NCI-H2227 treated with DMSO at 0.1 percent for 48 hours (cell line): ENCODE results near the gene ADAM11.

Experiments
- DNase-seq: peaks from one replicate; lab custom pipeline; 2025; lab: John Stamatoyannopoulos, UW

Gene ADAM11

DNA sequence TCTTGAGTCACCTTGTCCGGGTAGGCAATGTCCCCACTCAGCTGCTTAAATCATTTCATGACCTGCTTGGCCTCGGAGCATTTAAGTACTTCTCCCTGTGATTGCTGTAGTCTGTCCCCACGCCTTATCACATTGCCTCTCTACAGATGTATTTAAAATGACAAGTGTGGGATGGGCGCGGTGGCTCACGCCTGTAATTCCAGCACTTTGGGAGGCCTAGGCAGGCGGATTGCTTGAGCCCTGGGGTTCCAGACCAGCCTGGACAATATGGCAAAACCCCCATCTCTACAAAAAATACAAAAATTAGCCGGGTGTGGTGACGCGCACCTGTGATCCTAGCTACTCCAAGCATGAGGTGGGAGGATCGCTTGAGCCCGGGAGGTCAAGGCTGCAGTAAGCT, 72.6 kb downstream of the ADAM11 start:
- DNase-seq: no peak
